ENCODE results near the gene ALDH3B1. TPM values are rescaled to one million over a fixed set of nuclear protein-coding genes. Genes with fewer than 3 reads are reported as not detected.

The ALDH3B1 gene
- total RNA-seq, 1 experiment from 2014 or later = not detected

DNA sequence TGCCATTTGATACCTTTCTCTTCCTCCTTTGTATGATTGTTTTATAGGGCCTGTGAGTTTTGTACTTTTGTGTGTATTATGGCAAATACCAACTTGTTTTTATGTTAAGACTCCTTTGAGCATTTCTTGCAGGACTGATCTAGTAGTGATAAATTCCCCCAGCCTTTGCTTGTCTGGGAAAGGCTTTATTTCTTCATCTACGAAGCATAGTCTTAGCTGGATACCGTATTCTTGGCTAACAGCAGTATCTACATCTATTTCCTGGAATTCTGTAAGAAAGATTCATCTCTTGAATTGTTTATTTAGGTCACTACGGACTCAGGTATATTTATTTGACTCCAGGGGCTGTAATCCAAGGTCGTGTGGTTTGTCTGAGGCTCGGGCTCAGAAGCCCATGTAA is 14.4 kb downstream of the ALDH3B1 start:
- H3T11ph ChIP-seq (ENCODE audit: low read length) = no peak overlapping the region
- no peak overlapping the region for H2BK12ac ChIP-seq (ENCODE audit: insufficient read length, low read depth, low read length)
- H2BK5ac ChIP-seq (ENCODE audit: insufficient read length, low read length) = no peak overlapping the region
- H3K4me2 ChIP-seq (ENCODE audit: insufficient read depth, insufficient read length, low read length) = no peak overlapping the region
- H3K23ac ChIP-seq (ENCODE audit: insufficient read length, low read depth, low read length) = no peak overlapping the region
- no peak overlapping the region for H2AK5ac ChIP-seq (ENCODE audit: insufficient read length, low read length)
- no peaks in the 10 kb centered on the region for H3K9me3 ChIP-seq (ENCODE audit: control insufficient read depth, low read depth, low read length)
- Mint-ChIP-seq H3K4me3 (no peak overlapping the region), H3K4me1 (peaks cover 20 to 27% of the 10 kb centered on the region in 2 experiments), H3K9me3 (no peaks in the 10 kb centered on the region), H3K36me3 (ENCODE audit: insufficient read depth in 1 of 3, low read depth in 3 of 3) (peaks cover 8 to 29% (median 12%) of the 10 kb centered on the region in 3 experiments), H3K27me3 (ENCODE audit: low read depth) (no peaks in the 10 kb centered on the region), H3K27ac (no peak overlapping the region)
- no peaks in the 10 kb centered on the region for H4K20me1 ChIP-seq (ENCODE audit: control insufficient read depth, insufficient read depth, insufficient read length)
- no peak overlapping the region for H3K4ac ChIP-seq (ENCODE audit: low read depth, low read length)
- H2BK20ac ChIP-seq (ENCODE audit: low read depth, low read length, poor library complexity, severe bottlenecking) = no peak overlapping the region
- H2BK120ac ChIP-seq (ENCODE audit: low read depth, low read length, poor library complexity, severe bottlenecking) = no peak overlapping the region
- H3K9ac ChIP-seq (ENCODE audit: extremely low read depth, insufficient read length, low read length) = no peak overlapping the region
- H3K79me2 ChIP-seq (ENCODE audit: insufficient read depth, low read length) = no peaks in the 10 kb centered on the region
- H3K23me2 ChIP-seq (ENCODE audit: insufficient read length, low read depth, low read length, poor library complexity, severe bottlenecking) = peaks cover 1% of the 10 kb centered on the region
- no CpG with 5 or more reads among the region's 5 CpGs for WGBS (ENCODE audit: extremely low coverage, insufficient read length, low lambda C conversion rate)
- no peak overlapping the region for H4K8ac ChIP-seq (replicated peaks; ENCODE audit: insufficient read length, low read depth, low read length)
- no peak overlapping the region for H2AFZ ChIP-seq (ENCODE audit: low read length)
- H2BK15ac ChIP-seq (ENCODE audit: low read depth, low read length) = no peak overlapping the region
- no peaks in the 10 kb centered on the region for H3K79me1 ChIP-seq (ENCODE audit: insufficient read depth, low read depth, low read length, poor library complexity, severe bottlenecking)
- H3K27ac ChIP-seq (ENCODE audit: insufficient read length, low read depth, low read length) = no peak overlapping the region
- TF ChIP-seq, protein P1, sequence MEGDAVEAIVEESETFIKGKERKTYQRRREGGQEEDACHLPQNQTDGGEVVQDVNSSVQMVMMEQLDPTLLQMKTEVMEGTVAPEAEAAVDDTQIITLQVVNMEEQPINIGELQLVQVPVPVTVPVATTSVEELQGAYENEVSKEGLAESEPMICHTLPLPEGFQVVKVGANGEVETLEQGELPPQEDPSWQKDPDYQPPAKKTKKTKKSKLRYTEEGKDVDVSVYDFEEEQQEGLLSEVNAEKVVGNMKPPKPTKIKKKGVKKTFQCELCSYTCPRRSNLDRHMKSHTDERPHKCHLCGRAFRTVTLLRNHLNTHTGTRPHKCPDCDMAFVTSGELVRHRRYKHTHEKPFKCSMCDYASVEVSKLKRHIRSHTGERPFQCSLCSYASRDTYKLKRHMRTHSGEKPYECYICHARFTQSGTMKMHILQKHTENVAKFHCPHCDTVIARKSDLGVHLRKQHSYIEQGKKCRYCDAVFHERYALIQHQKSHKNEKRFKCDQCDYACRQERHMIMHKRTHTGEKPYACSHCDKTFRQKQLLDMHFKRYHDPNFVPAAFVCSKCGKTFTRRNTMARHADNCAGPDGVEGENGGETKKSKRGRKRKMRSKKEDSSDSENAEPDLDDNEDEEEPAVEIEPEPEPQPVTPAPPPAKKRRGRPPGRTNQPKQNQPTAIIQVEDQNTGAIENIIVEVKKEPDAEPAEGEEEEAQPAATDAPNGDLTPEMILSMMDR (conservative IDR thresholded peaks at IDR 0.05) = no peak
- no peak overlapping the region for H3K56ac ChIP-seq (ENCODE audit: insufficient read length, low read depth, low read length)
- no peaks in the 10 kb centered on the region for H3K27me3 ChIP-seq (ENCODE audit: insufficient read depth, low read length)
- H3K18ac ChIP-seq (ENCODE audit: insufficient read length, low read depth, low read length) = no peak overlapping the region
- DNase-seq = no peak
- no peak overlapping the region for H4K5ac ChIP-seq (ENCODE audit: insufficient read length, low read depth, low read length)
- no peak overlapping the region for H3K14ac ChIP-seq (ENCODE audit: insufficient read depth, low read length)
- no peak overlapping the region for H4K91ac ChIP-seq (ENCODE audit: insufficient read length, low read depth, low read length)
- no peaks in the 10 kb centered on the region; the same call in 1 of the 2 replicates for H3K4me1 ChIP-seq (ENCODE audit: insufficient read depth, low read length)

Measured in H9 (cell line).